Lower leg skin (tissue), 4 donors: ENCODE results near the gene AP5B1. TPM values are rescaled to one million over a fixed set of nuclear protein-coding genes. Genes with fewer than 3 reads are reported as not detected.

ENCODE experiments used
- DNase-seq, 2 donors: peaks; one replicate each; pipeline ENCODE4 v3.0.0-alpha.2; 2019; ENCODE audit warnings: low spot score in 2 of 2
- H3K4me3 ChIP-seq: fragments of 200-600 bp; sonication (generic); 2 replicates; pipeline ENCODE4 v1.5.1; 2017; ENCODE audit warnings: mild to moderate bottlenecking, low read depth; ENCODE audit not compliant: poor library complexity, severe bottlenecking
- CTCF ChIP-seq, 3 donors: fragments of 450-650 bp; IDR thresholded peaks; one replicate each; pipeline ENCODE4 v1.5.1; 2016; ENCODE audit warnings: antibody characterized with exemption in 3 of 3, mild to moderate bottlenecking in 3 of 3, moderate library complexity in 2 of 3
- POLR2A ChIP-seq, 2 donors: fragments of 450-650 bp; IDR thresholded peaks; one replicate each; pipeline ENCODE4 v1.6.1; 2016 to 2017; ENCODE audit warnings: antibody characterized with exemption in 2 of 2, mild to moderate bottlenecking in 1 of 2, moderate library complexity in 1 of 2
- WGBS, 2 donors: methylation state at CpG; one replicate each; pipeline ENCODE4 v1.1.5; 2018; 5-methylcytosine and 5-hydroxymethylcytosine counted together
- intact Hi-C: fragments of 100-400 bp; cut with DNase I; formaldehyde crosslinking; loops from one replicate; pipeline ENCODE4 v1.15.0; 2023; ENCODE audit warnings: low total_unique reads
- total RNA-seq, 4 donors: library from RNA; depleted of rRNA; stranded (reverse); fragments of >200 nt; gene quantifications; one replicate each; pipeline ENCODE4 v1.1.0, GENCODE V29; 2016

Gene AP5B1
- total RNA-seq, 4 donors from 2014 or later, result 32.2 to 44.3 (median 39.7) TPM

GRCh38 chr11:65726660-65727059 lies 54.1 kb downstream of the AP5B1 start:
- intact Hi-C loops, result no loop called here
- 74 to 90% methylated on average over 6 of the region's 6 CpGs for WGBS, 2 donors
- TF ChIP-seq POLR2A (IDR thresholded peaks at IDR 0.05) (no peak), CTCF (IDR thresholded peaks at IDR 0.05) (no peak)
- no peak overlapping the region for H3K4me3 ChIP-seq
- DNase-seq, result no peak

Other genes with a start within 250 kb of the AP5B1 start
- gene LTBP3, start 222.6 kb downstream of the AP5B1 start, total RNA-seq, result 100 to 1,000 TPM in 2 of 4 donors, 10 to 100 TPM in 2; 71.9 to 113 (median 100) TPM
- gene ZNRD2, start 210.5 kb downstream of the AP5B1 start, total RNA-seq, result 10 to 100 TPM; 41.9 to 62.9 (median 50.6) TPM
- 10 to 100 TPM; 57.8 to 73.3 (median 61.2) TPM for gene FAM89B, start 208.4 kb downstream of the AP5B1 start, total RNA-seq
- 10 to 100 TPM; 40.5 to 71.0 (median 57.3) TPM for gene EHBP1L1, start 204.9 kb downstream of the AP5B1 start, total RNA-seq
- gene KCNK7, start 185.2 kb downstream of the AP5B1 start, total RNA-seq, result 100 to 1,000 TPM; 168 to 197 (median 184) TPM
- 10 to 100 TPM; 31.6 to 40.0 (median 39.1) TPM for gene MAP3K11, start 166.8 kb downstream of the AP5B1 start, total RNA-seq
- 10 to 100 TPM; 24.1 to 44.1 (median 34.4) TPM for gene PCNX3, start 165.2 kb downstream of the AP5B1 start, total RNA-seq
- gene SIPA1, start 142.9 kb downstream of the AP5B1 start, total RNA-seq, result 10 to 100 TPM; 25.3 to 34.4 (median 28.6) TPM
- 10 to 100 TPM; 61.9 to 73.5 (median 67.5) TPM for gene RELA, start 118.1 kb downstream of the AP5B1 start, total RNA-seq
- gene KAT5, start 68.7 kb downstream of the AP5B1 start, total RNA-seq, result 10 to 100 TPM; 68.9 to 96.0 (median 85.7) TPM
- gene RNASEH2C, start 60.2 kb downstream of the AP5B1 start, total RNA-seq, result 10 to 100 TPM; 29.7 to 73.7 (median 57.4) TPM
- 100 to 1,000 TPM in 2 of 4 donors, 10 to 100 TPM in 2; 74.8 to 159 (median 105) TPM for gene OVOL1, start 6.1 kb upstream of the AP5B1 start, total RNA-seq
- under 1 TPM; 0.21 to 0.99 (median 0.67) TPM for gene SNX32, start 53.0 kb upstream of the AP5B1 start, total RNA-seq
- 100 to 1,000 TPM; 417 to 706 (median 504) TPM for gene CFL1, start 77.2 kb upstream of the AP5B1 start, total RNA-seq
- gene MUS81, start 79.5 kb upstream of the AP5B1 start, total RNA-seq, result 10 to 100 TPM; 29.3 to 38.1 (median 37.1) TPM
- gene EFEMP2, start 91.8 kb upstream of the AP5B1 start, total RNA-seq, result 10 to 100 TPM; 12.0 to 29.8 (median 16.3) TPM
- under 1 TPM in 3 of 4 donors, not detected in 1; 0.29 to 0.55 (median 0.29) TPM for gene CTSW, start 98.9 kb upstream of the AP5B1 start, total RNA-seq
- 100 to 1,000 TPM in 2 of 4 donors, 10 to 100 TPM in 2; 69.4 to 103 (median 86.2) TPM for gene FIBP, start 107.5 kb upstream of the AP5B1 start, total RNA-seq
- 10 to 100 TPM; 44.9 to 61.0 (median 53.1) TPM for gene CCDC85B, start 109.7 kb upstream of the AP5B1 start, total RNA-seq
- gene FOSL1, start 119.4 kb upstream of the AP5B1 start, total RNA-seq, result 1 to 10 TPM; 2.4 to 7.5 (median 5.3) TPM
- 10 to 100 TPM; 21.2 to 32.8 (median 26.5) TPM for gene C11orf68, start 138.1 kb upstream of the AP5B1 start, total RNA-seq
- 100 to 1,000 TPM in 2 of 4 donors, 10 to 100 TPM in 2; 81.5 to 152 (median 107) TPM for gene DRAP1, start 138.4 kb upstream of the AP5B1 start, total RNA-seq
- gene TSGA10IP, start 164.5 kb upstream of the AP5B1 start, total RNA-seq, result not detected
- gene SART1, start 180.8 kb upstream of the AP5B1 start, total RNA-seq, result 10 to 100 TPM; 35.0 to 73.5 (median 55.4) TPM
- 10 to 100 TPM; 48.3 to 66.0 (median 57.2) TPM for gene EIF1AD, start 221.2 kb upstream of the AP5B1 start, total RNA-seq
- gene BANF1, start 221.5 kb upstream of the AP5B1 start, total RNA-seq, result 10 to 100 TPM; 29.3 to 41.0 (median 36.1) TPM
- gene CST6, start 231.0 kb upstream of the AP5B1 start, total RNA-seq, result 1,000 to 10,000 TPM in 3 of 4 donors, 100 to 1,000 TPM in 1; 734 to 2,600 (median 1,315) TPM
- not detected for gene CATSPER1, start 245.5 kb upstream of the AP5B1 start, total RNA-seq